SK-N-SH treated with all-trans-retinoic acid at 6 μM for 48 hours (cell line): ENCODE measurements around the gene DNAAF1.
"Not testable (repeated sequence)": the region's sequence is repeated elsewhere in the genome, so short reads cannot be mapped to it uniquely, and the experiment has no call there.

Experiments
- ATAC-seq: fragments of 200-7000 bp; cut with Tn5 transposase; 3 replicates; pipeline ENCODE4 v1.9.1; 2020; ENCODE audit warnings: mild to moderate bottlenecking, moderate library complexity
- ARNTL ChIP-seq: fragments of 450-650 bp; formaldehyde crosslinking; IDR thresholded peaks from 2 replicates; pipeline ENCODE4 v1.5.0; 2020; ENCODE audit warnings: low read depth, mild to moderate bottlenecking, moderate library complexity, borderline replicate concordance
- CSDC2 ChIP-seq: fragments of 250-450 bp; sonication (Bioruptor Pico); IDR thresholded peaks from 2 replicates; pipeline ENCODE4 v1.5.0; 2020; ENCODE audit warnings: mild to moderate bottlenecking, moderate library complexity
- ESRRG ChIP-seq: fragments of 250-450 bp; sonication (Bioruptor Pico); IDR thresholded peaks from 2 replicates; pipeline ENCODE4 v1.6.1; 2021; ENCODE audit warnings: mild to moderate bottlenecking
- GLIS3 ChIP-seq: fragments of 250-450 bp; sonication (Bioruptor Pico); IDR thresholded peaks from 2 replicates; pipeline ENCODE4 v1.5.0; 2020; ENCODE audit warnings: mild to moderate bottlenecking, moderate library complexity
- ISL1 ChIP-seq: fragments of 250-450 bp; sonication (Bioruptor Pico); IDR thresholded peaks from 2 replicates; pipeline ENCODE4 v2.1.2; 2022; ENCODE audit warnings: mild to moderate bottlenecking, moderate library complexity
- OSR1 ChIP-seq: fragments of 250-450 bp; sonication (Bioruptor Pico); IDR thresholded peaks from 2 replicates; pipeline ENCODE4 v1.8.0; 2022; ENCODE audit warnings: moderate library complexity, mild to moderate bottlenecking, inconsistent platforms
- POU6F1 ChIP-seq: fragments of 250-450 bp; sonication (Bioruptor Pico); IDR thresholded peaks from 2 replicates; pipeline ENCODE4 v1.8.0; 2021; ENCODE audit warnings: low read depth, mild to moderate bottlenecking, moderate library complexity, borderline replicate concordance
- PPARA ChIP-seq: fragments of 250-450 bp; sonication (Bioruptor Pico); IDR thresholded peaks from 2 replicates; pipeline ENCODE4 v1.5.0; 2020; ENCODE audit warnings: mild to moderate bottlenecking, borderline replicate concordance
- RARB ChIP-seq: fragments of 250-450 bp; sonication (Bioruptor Pico); IDR thresholded peaks from 2 replicates; pipeline ENCODE4 v1.8.0; 2021; ENCODE audit warnings: mild to moderate bottlenecking, moderate library complexity
- SNAI2 ChIP-seq: fragments of 250-450 bp; sonication (Bioruptor Pico); IDR thresholded peaks from 2 replicates; pipeline ENCODE4 v1.5.0; 2020; ENCODE audit warnings: mild to moderate bottlenecking, moderate library complexity
- TOX ChIP-seq: fragments of 250-450 bp; sonication (Bioruptor Pico); IDR thresholded peaks from 2 replicates; pipeline ENCODE4 v1.8.0; 2021; ENCODE audit warnings: mild to moderate bottlenecking, moderate library complexity, borderline replicate concordance
- TSHZ2 ChIP-seq: fragments of 250-450 bp; sonication (Bioruptor Pico); IDR thresholded peaks from 2 replicates; pipeline ENCODE4 v1.5.0; 2020; ENCODE audit warnings: mild to moderate bottlenecking, moderate library complexity
- ZFP3 ChIP-seq: fragments of 250-450 bp; sonication (Bioruptor Pico); IDR thresholded peaks from 2 replicates; pipeline ENCODE4 v1.5.0; 2020; ENCODE audit warnings: mild to moderate bottlenecking, moderate library complexity
- ZFP30 ChIP-seq: fragments of 450-650 bp; formaldehyde crosslinking; IDR thresholded peaks from 2 replicates; pipeline ENCODE4 v1.5.0; 2022; ENCODE audit warnings: mild to moderate bottlenecking, moderate library complexity
- ZNF565 ChIP-seq: fragments of 450-650 bp; formaldehyde crosslinking; conservative IDR thresholded peaks from 2 replicates; pipeline ENCODE4 v1.5.0; 2020; ENCODE audit warnings: low read depth, mild to moderate bottlenecking, moderate library complexity
- ZNF70 ChIP-seq: fragments of 450-650 bp; formaldehyde crosslinking; IDR thresholded peaks from 2 replicates; pipeline ENCODE4 v1.5.0; 2020; ENCODE audit warnings: mild to moderate bottlenecking, moderate library complexity
- ZNF8 ChIP-seq: fragments of 450-650 bp; formaldehyde crosslinking; IDR thresholded peaks from 2 replicates; pipeline ENCODE4 v1.5.0; 2020; ENCODE audit warnings: mild to moderate bottlenecking, moderate library complexity

Gene DNAAF1

GRCh38 chr16:84110527-84110926 lies 34.6 kb upstream of the DNAAF1 start (continued):
- TF ChIP-seq ZNF565 = no peak
- TF ChIP-seq, all 23 proteins: peak for 0

GRCh38 chr16:84111525-84111924 lies 33.6 kb upstream of the DNAAF1 start:
- no peak for ATAC-seq
- TF ChIP-seq ESRRG (CRISPR knock-in tag) (no peak), RARB (CRISPR knock-in tag) (no peak), ZNF565 (no peak)
- TF ChIP-seq, all 23 proteins: peak for 0

GRCh38 chr16:84111949-84112348 lies 33.2 kb upstream of the DNAAF1 start:
- not testable (repeated sequence) for ATAC-seq

- TF ChIP-seq ZNF70 (CRISPR knock-in tag) = no peak
- peak; percentile 33; the same call in 1 of the 2 replicates for TF ChIP-seq ZNF8 (CRISPR knock-in tag)
- TF ChIP-seq, all 23 proteins: peak for 1
- peak; percentile 14 for ATAC-seq
These were observed 29.0 kb upstream of the DNAAF1 start for GRCh38 chr16:84115919-84116719.

- TF ChIP-seq ZFP30 (CRISPR knock-in tag) (no peak), SNAI2 (no peak), ISL1 (CRISPR knock-in tag) (no peak), ZNF70 (CRISPR knock-in tag) (no peak), ZFP3 (CRISPR knock-in tag) (no peak), POU6F1 (CRISPR knock-in tag) (no peak), GLIS3 (CRISPR knock-in tag) (no peak)
- TF ChIP-seq, all 23 proteins: peak for 0
These were observed 28.2 kb upstream of the DNAAF1 start, which contains the start of gene MBTPS1 for GRCh38 chr16:84116720-84117493. Gene MBTPS1, minus strand, starts transcription at chr16:84116942. Its CDS starts 15,159 bp downstream, at chr16:84101783.

GRCh38 chr16:84117494-84117843 lies 27.6 kb upstream of the DNAAF1 start:
- peak; percentile 27 for ATAC-seq
- TF ChIP-seq ZFP30 (CRISPR knock-in tag) = no peak
- TF ChIP-seq TOX (CRISPR knock-in tag) = no peak
- no peak for TF ChIP-seq ARNTL
- no peak for TF ChIP-seq GLIS3 (CRISPR knock-in tag)
- no peak for TF ChIP-seq ISL1 (CRISPR knock-in tag)
- no peak for TF ChIP-seq TSHZ2

More at GRCh38 chr16:84116720-84117493, 28.2 kb upstream of the DNAAF1 start, which contains the start of gene MBTPS1:
- peak; percentile 97 for ATAC-seq

GRCh38 chr16:84118315-84118714 lies 26.8 kb upstream of the DNAAF1 start:
- ATAC-seq = not testable (repeated sequence)

GRCh38 chr16:84119368-84119767 lies 25.7 kb upstream of the DNAAF1 start:
- no peak for ATAC-seq
- TF ChIP-seq TSHZ2 (no peak), ARNTL (no peak), POU6F1 (CRISPR knock-in tag) (no peak), ESRRG (CRISPR knock-in tag) (no peak), OSR1 (CRISPR knock-in tag) (no peak), PPARA (CRISPR knock-in tag) (no peak), CSDC2 (CRISPR knock-in tag) (no peak), ZNF70 (CRISPR knock-in tag) (no peak)
